ENCODE measurements around the gene CAPN12.
"Not testable (repeated sequence)": the region's sequence is repeated elsewhere in the genome, so short reads cannot be mapped to it uniquely, and the experiment has no call there.

- TF ChIP-seq EZH2phosphoT487 (IDR thresholded peaks at IDR 0.05; ENCODE audit: borderline replicate concordance); CTCF (conservative IDR thresholded peaks at IDR 0.05; ENCODE audit: low read length): not testable (repeated sequence)
These were observed 37.9 kb upstream of the CAPN12 start for GRCh38 chr19:38782212-38782611.
